Lower lobe of right lung (tissue), 2 donors: ENCODE data around the gene PDF. TPM values are rescaled to one million over a fixed set of nuclear protein-coding genes. Genes with fewer than 3 reads are reported as not detected.

Experiments used
- ATAC-seq, 2 donors: fragments of 200-7000 bp; cut with Tn5 transposase; one replicate each; pipeline ENCODE4 v1.9.1; 2020 to 2022; ENCODE audit warnings: mild to moderate bottlenecking in 2 of 2, moderate library complexity in 2 of 2
- DNase-seq: peaks from one replicate; pipeline ENCODE4 v3.0.0-alpha.2; 2020
- H3K27ac ChIP-seq: fragments of 200-600 bp; one replicate; pipeline ENCODE4 v1.8.0; 2022
- H3K27me3 ChIP-seq: fragments of 200-600 bp; one replicate; pipeline ENCODE4 v1.8.0; 2022; ENCODE audit warnings: low read depth
- H3K36me3 ChIP-seq: fragments of 200-600 bp; one replicate; pipeline ENCODE4 v1.8.0; 2022; ENCODE audit warnings: mild to moderate bottlenecking
- H3K4me1 ChIP-seq: fragments of 200-600 bp; one replicate; pipeline ENCODE4 v1.8.0; 2022
- H3K4me3 ChIP-seq: fragments of 200-600 bp; one replicate; pipeline ENCODE4 v1.8.0; 2022; ENCODE audit warnings: mild to moderate bottlenecking
- H3K9me3 ChIP-seq: fragments of 200-600 bp; one replicate; pipeline ENCODE4 v1.8.0; 2022
- intact Hi-C: fragments of 100-400 bp; cut with DNase I; formaldehyde crosslinking; loops from one replicate; pipeline ENCODE4 v1.11.0; 2022
- total RNA-seq: library from RNA; stranded (reverse); fragmentation: NEBNext Ultra II Directional; extraction: Animal tissue kit (Norgen Biotek cat#: 25700); gene quantifications from one replicate; pipeline ENCODE4 v1.2.1, GENCODE V29; 2021
- TF ChIP-seq, protein P1 (sequence below): fragments of 200-600 bp; IDR thresholded peaks from one replicate; pipeline ENCODE4 v1.8.0; 2022; ENCODE audit warnings: antibody characterized with exemption, mild to moderate bottlenecking
- donor health status: DM: no; HTN: yes; CAD: no; lungs with severe emphysema.

PDF gene
- total RNA-seq, 1 donor from 2014 or later: 6.3 TPM

DNA sequence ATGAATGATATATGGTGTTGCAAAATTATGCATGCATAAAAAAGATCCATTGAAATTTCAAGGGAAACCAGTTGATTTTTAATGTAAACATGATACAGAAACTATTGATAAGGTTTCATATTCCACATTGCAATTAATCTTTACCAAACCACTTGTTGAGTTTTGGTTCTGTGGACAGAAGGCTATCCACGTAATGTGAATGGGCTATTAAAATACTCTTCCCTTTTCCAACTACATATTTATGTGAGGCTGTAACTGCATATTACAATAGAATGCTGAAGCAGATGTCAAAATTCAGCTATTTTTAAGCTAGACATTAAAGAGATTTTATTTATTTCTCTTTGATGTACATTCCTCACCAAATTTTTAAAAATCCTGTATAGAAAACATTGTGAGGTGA, 53.0 kb downstream of the PDF start:
- Histone ChIP-seq H3K4me1 (peaks cover 12% of the 10 kb centered on the region), H3K27ac (no peak overlapping the region), H3K36me3 (peaks cover 6% of the 10 kb centered on the region), H3K4me3 (no peak overlapping the region), H3K9me3 (no peaks in the 10 kb centered on the region), H3K27me3 (no peaks in the 10 kb centered on the region)
- intact Hi-C loops: no loop called here
- DNase-seq (no peak), ATAC-seq (no peak)
- TF ChIP-seq, protein P1, sequence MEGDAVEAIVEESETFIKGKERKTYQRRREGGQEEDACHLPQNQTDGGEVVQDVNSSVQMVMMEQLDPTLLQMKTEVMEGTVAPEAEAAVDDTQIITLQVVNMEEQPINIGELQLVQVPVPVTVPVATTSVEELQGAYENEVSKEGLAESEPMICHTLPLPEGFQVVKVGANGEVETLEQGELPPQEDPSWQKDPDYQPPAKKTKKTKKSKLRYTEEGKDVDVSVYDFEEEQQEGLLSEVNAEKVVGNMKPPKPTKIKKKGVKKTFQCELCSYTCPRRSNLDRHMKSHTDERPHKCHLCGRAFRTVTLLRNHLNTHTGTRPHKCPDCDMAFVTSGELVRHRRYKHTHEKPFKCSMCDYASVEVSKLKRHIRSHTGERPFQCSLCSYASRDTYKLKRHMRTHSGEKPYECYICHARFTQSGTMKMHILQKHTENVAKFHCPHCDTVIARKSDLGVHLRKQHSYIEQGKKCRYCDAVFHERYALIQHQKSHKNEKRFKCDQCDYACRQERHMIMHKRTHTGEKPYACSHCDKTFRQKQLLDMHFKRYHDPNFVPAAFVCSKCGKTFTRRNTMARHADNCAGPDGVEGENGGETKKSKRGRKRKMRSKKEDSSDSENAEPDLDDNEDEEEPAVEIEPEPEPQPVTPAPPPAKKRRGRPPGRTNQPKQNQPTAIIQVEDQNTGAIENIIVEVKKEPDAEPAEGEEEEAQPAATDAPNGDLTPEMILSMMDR: no peak

Other genes starting within 250 kb of the PDF start
- 12.6 TPM for gene HAS3, start 224.9 kb downstream of the PDF start, total RNA-seq
- gene CHTF8, start 198.0 kb downstream of the PDF start, total RNA-seq: 126 TPM
- gene UTP4, start 197.9 kb downstream of the PDF start, total RNA-seq: 26.4 TPM
- 36.1 TPM for gene SNTB2, start 143.4 kb downstream of the PDF start, total RNA-seq
- 24.5 TPM for gene VPS4A, start 19.2 kb downstream of the PDF start, total RNA-seq
- gene COG8, start 9.0 kb upstream of the PDF start, total RNA-seq: 31.1 TPM
- 18.7 TPM for gene NIP7, start 9.2 kb upstream of the PDF start, total RNA-seq
- 0.77 TPM for gene TMED6, start 21.2 kb upstream of the PDF start, total RNA-seq
- 30.1 TPM for gene TERF2, start 55.4 kb upstream of the PDF start, total RNA-seq
- 78.2 TPM for gene CYB5B, start 94.0 kb upstream of the PDF start, total RNA-seq
- 56.7 TPM for gene NFAT5, start 235.4 kb upstream of the PDF start, total RNA-seq